AG04450 (cell line): ENCODE measurements around the gene ORM2. TPM values are rescaled to one million over a fixed set of nuclear protein-coding genes. Genes with fewer than 3 reads are reported as not detected.

Source experiments
- CTCF ChIA-PET: fragments of 300-600, 350-600 bp; formaldehyde crosslinking; extraction: SDS; loops from one replicate; lab custom pipeline; 2022; ENCODE audit warnings: antibody characterized with exemption, inconsistent platforms; lab: Charles Lee
- POLR2A ChIA-PET: fragments of 350-600 bp; formaldehyde crosslinking; extraction: SDS; loops from one replicate; lab custom pipeline; 2021; ENCODE audit warnings: antibody characterized with exemption, inconsistent platforms; lab: Yijun Ruan, JAX
- DNase-seq: peaks from one replicate; pipeline ENCODE4 v3.0.0-alpha.2; 2011; ENCODE audit warnings: low read depth, low spot score
- H3K27ac ChIP-seq: one replicate; pipeline ENCODE4 v1.5.1; 2012; ENCODE audit warnings: low read depth, low read length, control low read depth
- H3K27me3 ChIP-seq: one replicate; pipeline ENCODE4 v1.6.0; 2012; ENCODE audit warnings: low read length; ENCODE audit not compliant: control insufficient read depth, insufficient read depth
- H3K4me3 ChIP-seq: 2 replicates; pipeline ENCODE4 v1.5.1; 2011; ENCODE audit warnings: mild to moderate bottlenecking, low read depth, low read length, control low read depth
- H3K9me3 ChIP-seq: 2 replicates; pipeline ENCODE4 v1.5.1; 2012; ENCODE audit warnings: low read length; ENCODE audit not compliant: control insufficient read depth, insufficient read depth
- CTCF ChIP-seq: IDR thresholded peaks from 2 replicates; pipeline ENCODE4 v1.5.1; 2011; ENCODE audit warnings: low read depth, low read length, control low read depth, inconsistent platforms
- polyA plus RNA-seq: library from polyadenylated mRNA; depleted of rRNA; stranded (reverse); fragments of >200 nt; gene quantifications from 2 replicates; pipeline ENCODE4 v1.2.3, GENCODE V29; 2011

Gene ORM2
- polyA plus RNA-seq, 1 experiment: not detected

GRCh38 chr9:114373960-114374730 is 44.5 kb downstream of the ORM2 start:
- no peak for TF ChIP-seq CTCF
- DNase-seq: no peak
- CTCF ChIA-PET: interaction anchor here (1.1 kb wide), 1 partner anchor 292 kb away, joined by 3 read pairs; no protein-coding TSS in a partner anchor
- Histone ChIP-seq H3K27me3 (no peaks in the 10 kb centered on the region), H3K9me3 (no peaks in the 10 kb centered on the region), H3K27ac (no peak overlapping the region), H3K4me3 (no peak overlapping the region)
- POLR2A ChIA-PET: interaction anchor here (1.4 kb wide), 1 partner anchor 10 kb away, joined by 4 read pairs; no protein-coding TSS in a partner anchor

- POLR2A ChIA-PET: no interaction called here
- Histone ChIP-seq H3K27me3 (no peaks in the 10 kb centered on the region), H3K9me3 (no peaks in the 10 kb centered on the region), H3K27ac (no peak overlapping the region), H3K4me3 (no peak overlapping the region)
- CTCF ChIA-PET: no interaction called here
- DNase-seq: no peak
- TF ChIP-seq CTCF: no peak
Observed at GRCh38 chr9:114374936-114375335, 45.3 kb downstream of the ORM2 start.

GRCh38 chr9:114375386-114376175 is 45.9 kb downstream of the ORM2 start:
- POLR2A ChIA-PET: no interaction called here
- H3K27ac ChIP-seq: no peak overlapping the region
- H3K9me3 ChIP-seq: no peaks in the 10 kb centered on the region
- CTCF ChIA-PET: no interaction called here
- no peak for TF ChIP-seq CTCF
- H3K4me3 ChIP-seq: no peak overlapping the region
- no peaks in the 10 kb centered on the region for H3K27me3 ChIP-seq
- DNase-seq: no peak

- DNase-seq: no peak
- ChIA-PET CTCF (no interaction called here), POLR2A (no interaction called here)
- Histone ChIP-seq H3K4me3 (no peak overlapping the region), H3K27me3 (no peaks in the 10 kb centered on the region), H3K27ac (no peak overlapping the region), H3K9me3 (no peaks in the 10 kb centered on the region; the same call in 1 of the 2 replicates)
- no peak for TF ChIP-seq CTCF
Observed at GRCh38 chr9:114376586-114377445, 47.1 kb downstream of the ORM2 start.
